Measurements from ENCODE around the gene KRTAP20-4.

Gene KRTAP20-4

GRCh38 chr21:30668776-30669175 is 48.3 kb downstream of the KRTAP20-4 start:
- no peaks in the 10 kb centered on the region for H3K4me1 ChIP-seq (ENCODE audit: control insufficient read depth, low read depth, low read length)
- no peak overlapping the region for H3K4me3 ChIP-seq (ENCODE audit: low read length)
- H3K27ac ChIP-seq (ENCODE audit: low read length), result no peak overlapping the region
- H3K9me3 ChIP-seq (ENCODE audit: control insufficient read depth, low read depth, low read length), result no peaks in the 10 kb centered on the region
- H3K36me3 ChIP-seq (ENCODE audit: control insufficient read depth, low read depth, low read length), result no peaks in the 10 kb centered on the region
- no peaks in the 10 kb centered on the region for H3K27me3 ChIP-seq (ENCODE audit: control insufficient read depth, insufficient read depth, low read length)
- no peak overlapping the region for H3K9ac ChIP-seq (ENCODE audit: low read length)

All from iPS-18a (cell line).